ENCODE data around the gene AADACL2. TPM values are rescaled to one million over a fixed set of nuclear protein-coding genes. Genes with fewer than 3 reads are reported as not detected.

Gene AADACL2
- total and polyA plus RNA-seq, 7 experiments from 2014 or later: not detected

GRCh38 chr3:151795276-151795675 is 61.5 kb downstream of the AADACL2 start:
- ChIA-PET CTCF (no interaction called here), POLR2A (no interaction called here)
- Mint-ChIP-seq H3K9me3 (peaks cover 0 to under 1% (median 0%) of the 10 kb centered on the region in 11 donors), H3K4me1 (no peaks in the 10 kb centered on the region), H3K36me3 (no peaks in the 10 kb centered on the region), H3K27ac (no peak overlapping the region), H3K27me3 (peaks cover 0 to 6% (median 2%) of the 10 kb centered on the region in 5 donors), H3K4me3 (no peak overlapping the region)
- DNase-seq (no peak), ATAC-seq (no peak)
- Histone ChIP-seq H3K4me1 (ENCODE audit: control insufficient read depth in 2 of 2, insufficient read depth in 2 of 2, low read length in 2 of 2) (no peaks in the 10 kb centered on the region), H3K36me3 (ENCODE audit: control insufficient read depth in 2 of 3, insufficient read depth in 3 of 3, low read length in 3 of 3) (no peaks in the 10 kb centered on the region), H3K27me3 (ENCODE audit: control insufficient read depth in 2 of 2, insufficient read depth in 2 of 2, low read length in 2 of 2) (no peaks in the 10 kb centered on the region), H3K27ac (ENCODE audit: low read depth, low read length) (no peak overlapping the region), H3K4me3 (ENCODE audit: low read length) (no peak overlapping the region), H3K9me3 (ENCODE audit: control insufficient read depth in 2 of 3, low read length in 3 of 3) (no peaks in the 10 kb centered on the region)
- intact Hi-C loops (cut with micrococcal nuclease): no loop called here

- no peaks in the 10 kb centered on the region for H3K36me3 ChIP-seq (ENCODE audit: control insufficient read depth in 2 of 3, insufficient read depth in 3 of 3, low read length in 3 of 3)
- DNase-seq: no peak
- Mint-ChIP-seq H3K27me3 (peaks cover 0 to 6% (median 2%) of the 10 kb centered on the region in 5 donors), H3K9me3 (no peaks in the 10 kb centered on the region), H3K36me3 (no peaks in the 10 kb centered on the region), H3K27ac (no peak overlapping the region), H3K4me1 (no peaks in the 10 kb centered on the region), H3K4me3 (no peak overlapping the region)
- ATAC-seq: no peak
- CTCF ChIA-PET: no interaction called here
- H3K4me1 ChIP-seq (ENCODE audit: control insufficient read depth in 2 of 2, insufficient read depth in 2 of 2, low read length in 2 of 2): no peaks in the 10 kb centered on the region
- POLR2A ChIA-PET: no interaction called here
- H3K27ac ChIP-seq (ENCODE audit: low read depth, low read length): no peak overlapping the region
- H3K4me3 ChIP-seq (ENCODE audit: low read length): no peak overlapping the region
- no peaks in the 10 kb centered on the region for H3K9me3 ChIP-seq (ENCODE audit: control insufficient read depth in 2 of 3, low read length in 3 of 3)
- intact Hi-C loops (cut with micrococcal nuclease): no loop called here
- no peaks in the 10 kb centered on the region for H3K27me3 ChIP-seq (ENCODE audit: control insufficient read depth in 2 of 2, insufficient read depth in 2 of 2, low read length in 2 of 2)
These were observed 62.5 kb downstream of the AADACL2 start for GRCh38 chr3:151796105-151796680.

GRCh38 chr3:151798466-151798865 is 64.7 kb downstream of the AADACL2 start:
- ChIA-PET POLR2A (no interaction called here), CTCF (no interaction called here)
- no peak for DNase-seq
- Histone ChIP-seq H3K9me3 (ENCODE audit: control insufficient read depth in 2 of 3, low read length in 3 of 3) (no peaks in the 10 kb centered on the region), H3K27ac (ENCODE audit: low read depth, low read length) (no peak overlapping the region), H3K36me3 (ENCODE audit: control insufficient read depth in 2 of 3, insufficient read depth in 3 of 3, low read length in 3 of 3) (no peaks in the 10 kb centered on the region), H3K27me3 (ENCODE audit: control insufficient read depth in 2 of 2, insufficient read depth in 2 of 2, low read length in 2 of 2) (no peaks in the 10 kb centered on the region), H3K4me3 (ENCODE audit: low read length) (no peak overlapping the region), H3K4me1 (ENCODE audit: control insufficient read depth in 2 of 2, insufficient read depth in 2 of 2, low read length in 2 of 2) (no peaks in the 10 kb centered on the region)
- H3K36me3 Mint-ChIP-seq: no peaks in the 10 kb centered on the region
- no peak overlapping the region for H3K27ac Mint-ChIP-seq
- peaks cover 0 to 1% (median 0%) of the 10 kb centered on the region in 7 donors for H3K4me1 Mint-ChIP-seq
- peaks cover 0 to 12% (median 4%) of the 10 kb centered on the region in 5 donors for H3K27me3 Mint-ChIP-seq
- no peak for ATAC-seq
- H3K9me3 Mint-ChIP-seq: no peaks in the 10 kb centered on the region
- H3K4me3 Mint-ChIP-seq: no peak overlapping the region
- intact Hi-C loops (cut with micrococcal nuclease): no loop called here

GRCh38 chr3:151800431-151800830 is 66.7 kb downstream of the AADACL2 start:
- ChIA-PET POLR2A (no interaction called here), CTCF (no interaction called here)
- no peaks in the 10 kb centered on the region for H3K9me3 ChIP-seq (ENCODE audit: control insufficient read depth in 2 of 3, low read length in 3 of 3)
- no peaks in the 10 kb centered on the region for H3K9me3 Mint-ChIP-seq
- H3K4me1 ChIP-seq (ENCODE audit: control insufficient read depth in 2 of 2, insufficient read depth in 2 of 2, low read length in 2 of 2): no peaks in the 10 kb centered on the region
- no peak overlapping the region for H3K4me3 Mint-ChIP-seq
- H3K27ac Mint-ChIP-seq: no peak overlapping the region
- H3K36me3 Mint-ChIP-seq: no peaks in the 10 kb centered on the region
- H3K4me3 ChIP-seq (ENCODE audit: low read length): no peak overlapping the region
- peaks cover 0 to 1% (median 0%) of the 10 kb centered on the region in 7 donors for H3K4me1 Mint-ChIP-seq
- DNase-seq: no peak
- H3K36me3 ChIP-seq (ENCODE audit: control insufficient read depth in 2 of 3, insufficient read depth in 3 of 3, low read length in 3 of 3): no peaks in the 10 kb centered on the region
- H3K27me3 Mint-ChIP-seq: peaks cover 0 to 7% (median 4%) of the 10 kb centered on the region in 5 donors
- no peak overlapping the region for H3K27ac ChIP-seq (ENCODE audit: low read depth, low read length)
- H3K27me3 ChIP-seq (ENCODE audit: control insufficient read depth in 2 of 2, insufficient read depth in 2 of 2, low read length in 2 of 2): no peaks in the 10 kb centered on the region
- ATAC-seq: no peak
- intact Hi-C loops (cut with micrococcal nuclease): no loop called here

- Histone ChIP-seq H3K27ac (ENCODE audit: low read depth, low read length) (no peak overlapping the region), H3K4me1 (ENCODE audit: control insufficient read depth in 2 of 2, insufficient read depth in 2 of 2, low read length in 2 of 2) (no peaks in the 10 kb centered on the region), H3K27me3 (ENCODE audit: control insufficient read depth in 2 of 2, insufficient read depth in 2 of 2, low read length in 2 of 2) (no peaks in the 10 kb centered on the region), H3K4me3 (ENCODE audit: low read length) (no peak overlapping the region), H3K36me3 (ENCODE audit: control insufficient read depth in 2 of 3, insufficient read depth in 3 of 3, low read length in 3 of 3) (no peaks in the 10 kb centered on the region), H3K9me3 (ENCODE audit: control insufficient read depth in 2 of 3, low read length in 3 of 3) (peaks cover 0 to 8% (median 0%) of the 10 kb centered on the region in 3 experiments)
- ATAC-seq (no peak), DNase-seq (no peak)
- Mint-ChIP-seq H3K27me3 (peaks cover 0 to 16% (median 10%) of the 10 kb centered on the region in 5 donors), H3K9me3 (peaks cover 0 to 16% (median 9%) of the 10 kb centered on the region in 11 donors), H3K27ac (no peak overlapping the region), H3K4me3 (no peak overlapping the region), H3K4me1 (peaks cover 0 to 1% (median 0%) of the 10 kb centered on the region in 7 donors), H3K36me3 (peaks cover 0 to 6% (median 0%) of the 10 kb centered on the region in 5 donors)
- ChIA-PET POLR2A (no interaction called here), CTCF (no interaction called here)
- intact Hi-C loops (cut with micrococcal nuclease): no loop called here
These were observed 70.5 kb downstream of the AADACL2 start for GRCh38 chr3:151804267-151804666.

GRCh38 chr3:151806838-151807237 is 73.1 kb downstream of the AADACL2 start:
- H3K27me3 ChIP-seq (ENCODE audit: control insufficient read depth in 2 of 2, insufficient read depth in 2 of 2, low read length in 2 of 2): no peaks in the 10 kb centered on the region
- Mint-ChIP-seq H3K27me3 (peaks cover 0 to 16% (median 10%) of the 10 kb centered on the region in 5 donors), H3K9me3 (peaks cover 0 to 16% (median 9%) of the 10 kb centered on the region in 11 donors), H3K27ac (no peak overlapping the region), H3K36me3 (peaks cover 0 to 6% (median 0%) of the 10 kb centered on the region in 5 donors), H3K4me1 (peaks cover 0 to 1% (median 0%) of the 10 kb centered on the region in 7 donors), H3K4me3 (no peak overlapping the region)
- DNase-seq (no peak), ATAC-seq (no peak)
- no peaks in the 10 kb centered on the region for H3K36me3 ChIP-seq (ENCODE audit: control insufficient read depth in 2 of 3, insufficient read depth in 3 of 3, low read length in 3 of 3)
- POLR2A ChIA-PET: no interaction called here
- H3K27ac ChIP-seq (ENCODE audit: low read depth, low read length): no peak overlapping the region
- no peaks in the 10 kb centered on the region for H3K4me1 ChIP-seq (ENCODE audit: control insufficient read depth in 2 of 2, insufficient read depth in 2 of 2, low read length in 2 of 2)
- H3K4me3 ChIP-seq (ENCODE audit: low read length): no peak overlapping the region
- intact Hi-C loops (cut with micrococcal nuclease): no loop called here
- H3K9me3 ChIP-seq (ENCODE audit: control insufficient read depth in 2 of 3, low read length in 3 of 3): peaks cover 0 to 8% (median 0%) of the 10 kb centered on the region in 3 experiments
- CTCF ChIA-PET: no interaction called here
